ENCODE measurements around the gene FHIT.
"Not testable (repeated sequence)": the region's sequence is repeated elsewhere in the genome, so short reads cannot be mapped to it uniquely, and the experiment has no call there.

The FHIT gene

GRCh38 chr3:61117045-61117898 lies 134.0 kb downstream of the FHIT start:
- DNase-seq (ENCODE audit: low spot score): no peak

GRCh38 chr3:61114316-61114953 lies 136.8 kb downstream of the FHIT start:
- no peak for DNase-seq (ENCODE audit: low spot score)

GRCh38 chr3:61111825-61112224 lies 139.4 kb downstream of the FHIT start:
- DNase-seq (ENCODE audit: low spot score): no peak

GRCh38 chr3:61110576-61110975 lies 140.7 kb downstream of the FHIT start:
- DNase-seq (ENCODE audit: low spot score): no peak

- DNase-seq (ENCODE audit: low spot score): no peak
Observed at GRCh38 chr3:61108247-61109019, 142.8 kb downstream of the FHIT start.

GRCh38 chr3:61094608-61095007 lies 156.6 kb downstream of the FHIT start:
- no peak for DNase-seq (ENCODE audit: low spot score)

- no peak for DNase-seq (ENCODE audit: low spot score)
Observed at GRCh38 chr3:61093364-61093763, 157.9 kb downstream of the FHIT start.

- DNase-seq (ENCODE audit: low spot score): no peak
Observed at GRCh38 chr3:61092870-61093269, 158.4 kb downstream of the FHIT start.

- DNase-seq (ENCODE audit: low spot score): no peak
Observed at GRCh38 chr3:61090389-61091169, 160.7 kb downstream of the FHIT start.

- DNase-seq (ENCODE audit: low spot score): peak; percentile 20
Observed at GRCh38 chr3:61087465-61087864, 163.8 kb downstream of the FHIT start.

- DNase-seq (ENCODE audit: low spot score): peak; percentile 8
Observed at GRCh38 chr3:61081554-61081953, 169.7 kb downstream of the FHIT start.

GRCh38 chr3:61080737-61081445 lies 170.4 kb downstream of the FHIT start:
- DNase-seq (ENCODE audit: low spot score): no peak

GRCh38 chr3:61078048-61078752 lies 173.1 kb downstream of the FHIT start:
- no peak for DNase-seq (ENCODE audit: low spot score)

- no peak for DNase-seq (ENCODE audit: low spot score)
Observed at GRCh38 chr3:61077551-61077950, 173.7 kb downstream of the FHIT start.

- DNase-seq (ENCODE audit: low spot score): no peak
Observed at GRCh38 chr3:61074783-61075182, 176.5 kb downstream of the FHIT start.

GRCh38 chr3:61073566-61074165 lies 177.6 kb downstream of the FHIT start:
- no peak for DNase-seq (ENCODE audit: low spot score)

- no peak for DNase-seq (ENCODE audit: low spot score)
Observed at GRCh38 chr3:61068084-61068483, 183.2 kb downstream of the FHIT start.

- DNase-seq (ENCODE audit: low spot score): no peak
Observed at GRCh38 chr3:61066800-61067199, 184.5 kb downstream of the FHIT start.

GRCh38 chr3:61066222-61066621 lies 185.0 kb downstream of the FHIT start:
- DNase-seq (ENCODE audit: low spot score): not testable (repeated sequence)
